AG09319 (cell line): ENCODE data around the gene MANF.

ENCODE experiments used
- DNase-seq: peaks from one replicate; pipeline ENCODE4 v3.0.0-alpha.2; 2010; ENCODE audit warnings: low read depth; ENCODE audit errors: extremely low read depth
- CTCF ChIP-seq: IDR thresholded peaks from 2 replicates; pipeline ENCODE4 v1.5.1; 2011; ENCODE audit warnings: low read depth, mild to moderate bottlenecking, inconsistent platforms, low read length, moderate library complexity

MANF gene

DNA sequence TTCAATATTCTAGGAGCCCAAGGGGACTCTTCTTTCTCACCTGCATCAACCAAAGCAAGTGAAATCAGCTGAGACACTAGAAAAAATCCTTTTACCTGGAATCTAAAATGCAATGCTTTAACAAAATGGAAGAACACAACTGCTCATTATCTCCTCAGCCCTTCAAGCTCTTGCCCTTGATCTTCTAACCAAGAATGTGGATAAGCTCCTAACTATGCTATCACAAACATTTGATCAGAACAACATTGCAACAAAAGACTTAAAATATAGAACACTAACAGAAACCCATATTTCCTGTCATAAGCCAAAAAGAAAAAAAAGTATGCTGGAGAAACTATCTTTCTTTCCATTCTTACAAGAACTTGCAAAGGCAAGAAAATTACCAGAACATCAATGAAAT is 18.6 kb downstream of the MANF start:
- no peak for TF ChIP-seq CTCF
- no peak for DNase-seq

GRCh38 chr3:51408021-51408420 is 22.9 kb downstream of the MANF start:
- TF ChIP-seq CTCF: no peak

GRCh38 chr3:51408813-51409212 is 23.7 kb downstream of the MANF start:
- no peak for TF ChIP-seq CTCF
- no peak for DNase-seq

More at GRCh38 chr3:51408021-51408420, 22.9 kb downstream of the MANF start:
- no peak for DNase-seq

DNA sequence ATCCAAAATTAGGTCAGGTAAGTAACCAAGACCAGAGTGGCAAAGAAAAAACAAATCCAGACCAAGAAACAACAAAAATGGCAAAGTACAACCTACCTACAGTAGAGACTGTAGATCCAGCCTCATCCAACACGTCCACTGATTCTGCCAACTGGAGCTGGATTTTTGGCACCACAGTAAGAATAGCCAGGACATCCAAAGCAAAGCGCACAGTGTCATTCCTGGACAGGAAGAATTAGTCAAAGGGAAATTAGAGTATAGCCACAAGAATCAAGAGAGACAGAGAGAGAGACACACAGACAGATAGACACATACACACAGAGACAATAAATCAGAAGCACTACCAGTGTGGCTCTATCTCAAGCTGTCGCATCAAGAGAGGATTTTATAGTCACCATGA is 37.1 kb downstream of the MANF start:
- no peak for DNase-seq

GRCh38 chr3:51426921-51427320 is 41.8 kb downstream of the MANF start:
- DNase-seq: no peak
- TF ChIP-seq CTCF: no peak

More for the DNA sequence above, 37.1 kb downstream of the MANF start:
- no peak for TF ChIP-seq CTCF

GRCh38 chr3:51429138-51429537 is 44.0 kb downstream of the MANF start:
- no peak for TF ChIP-seq CTCF
- DNase-seq: no peak

GRCh38 chr3:51434110-51434509 is 49.0 kb downstream of the MANF start:
- DNase-seq: no peak
- TF ChIP-seq CTCF: no peak
